Osteocyte (in vitro differentiated cells): ENCODE data around the gene SYCE1L. TPM values are rescaled to one million over a fixed set of nuclear protein-coding genes. Genes with fewer than 3 reads are reported as not detected.

Source experiments
- DNase-seq: peaks from one replicate; pipeline ENCODE4 v3.0.0; 2021; ENCODE audit warnings: mixed read lengths; ENCODE audit not compliant: unreplicated experiment; ENCODE audit errors: extremely low spot score
- H3K27ac Mint-ChIP-seq: one replicate; pipeline ENCODE4 v1.8.0; 2021; ENCODE audit warnings: mild to moderate bottlenecking, mixed read lengths; ENCODE audit not compliant: unreplicated experiment
- H3K27me3 Mint-ChIP-seq: one replicate; pipeline ENCODE4 v1.8.0; 2021; ENCODE audit warnings: mixed read lengths; ENCODE audit not compliant: unreplicated experiment
- H3K36me3 Mint-ChIP-seq: one replicate; pipeline ENCODE4 v1.8.0; 2021; ENCODE audit warnings: mixed read lengths; ENCODE audit not compliant: unreplicated experiment
- H3K4me1 Mint-ChIP-seq: one replicate; pipeline ENCODE4 v1.8.0; 2021; ENCODE audit warnings: mixed read lengths; ENCODE audit not compliant: unreplicated experiment
- H3K4me3 Mint-ChIP-seq: one replicate; pipeline ENCODE4 v1.8.0; 2021; ENCODE audit warnings: mild to moderate bottlenecking, moderate library complexity, mixed read lengths; ENCODE audit not compliant: unreplicated experiment
- H3K9me3 Mint-ChIP-seq: one replicate; pipeline ENCODE4 v1.8.0; 2021; ENCODE audit warnings: mixed read lengths; ENCODE audit not compliant: unreplicated experiment
- total RNA-seq: library from RNA; stranded (reverse); gene quantifications from 2 replicates; pipeline ENCODE4 v1.2.1, GENCODE V29; 2021
- TF ChIP-seq, protein P1 (sequence below): fragments of 200-600 bp; sonication (generic); IDR thresholded peaks from 2 replicates; pipeline ENCODE4 v1.5.0; 2021; ENCODE audit warnings: antibody characterized with exemption, mild to moderate bottlenecking, moderate library complexity

Gene SYCE1L
- total RNA-seq, 1 donor from 2014 or later: 4.1 TPM

- Mint-ChIP-seq H3K27ac (peak overlapping the region; percentile 99), H3K4me1 (peaks cover 19% of the 10 kb centered on the region), H3K4me3 (peak overlapping the region; percentile 95), H3K36me3 (peaks cover 8% of the 10 kb centered on the region), H3K9me3 (no peaks in the 10 kb centered on the region), H3K27me3 (peaks cover 18% of the 10 kb centered on the region)
- DNase-seq: no peak
- TF ChIP-seq, protein P1, sequence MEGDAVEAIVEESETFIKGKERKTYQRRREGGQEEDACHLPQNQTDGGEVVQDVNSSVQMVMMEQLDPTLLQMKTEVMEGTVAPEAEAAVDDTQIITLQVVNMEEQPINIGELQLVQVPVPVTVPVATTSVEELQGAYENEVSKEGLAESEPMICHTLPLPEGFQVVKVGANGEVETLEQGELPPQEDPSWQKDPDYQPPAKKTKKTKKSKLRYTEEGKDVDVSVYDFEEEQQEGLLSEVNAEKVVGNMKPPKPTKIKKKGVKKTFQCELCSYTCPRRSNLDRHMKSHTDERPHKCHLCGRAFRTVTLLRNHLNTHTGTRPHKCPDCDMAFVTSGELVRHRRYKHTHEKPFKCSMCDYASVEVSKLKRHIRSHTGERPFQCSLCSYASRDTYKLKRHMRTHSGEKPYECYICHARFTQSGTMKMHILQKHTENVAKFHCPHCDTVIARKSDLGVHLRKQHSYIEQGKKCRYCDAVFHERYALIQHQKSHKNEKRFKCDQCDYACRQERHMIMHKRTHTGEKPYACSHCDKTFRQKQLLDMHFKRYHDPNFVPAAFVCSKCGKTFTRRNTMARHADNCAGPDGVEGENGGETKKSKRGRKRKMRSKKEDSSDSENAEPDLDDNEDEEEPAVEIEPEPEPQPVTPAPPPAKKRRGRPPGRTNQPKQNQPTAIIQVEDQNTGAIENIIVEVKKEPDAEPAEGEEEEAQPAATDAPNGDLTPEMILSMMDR: no peak
These were observed 7.8 kb upstream of the SYCE1L start for GRCh38 chr16:77191259-77191969.

- peaks cover 17% of the 10 kb centered on the region for H3K36me3 Mint-ChIP-seq
- H3K27me3 Mint-ChIP-seq: peaks cover 9% of the 10 kb centered on the region
- no peak overlapping the region for H3K27ac Mint-ChIP-seq
- peaks cover 19% of the 10 kb centered on the region for H3K4me1 Mint-ChIP-seq
- H3K9me3 Mint-ChIP-seq: no peaks in the 10 kb centered on the region
- TF ChIP-seq, protein P1: no peak
- H3K4me3 Mint-ChIP-seq: no peak overlapping the region
- DNase-seq: no peak
These were observed 5.8 kb upstream of the SYCE1L start for GRCh38 chr16:77193377-77193776.

DNA sequence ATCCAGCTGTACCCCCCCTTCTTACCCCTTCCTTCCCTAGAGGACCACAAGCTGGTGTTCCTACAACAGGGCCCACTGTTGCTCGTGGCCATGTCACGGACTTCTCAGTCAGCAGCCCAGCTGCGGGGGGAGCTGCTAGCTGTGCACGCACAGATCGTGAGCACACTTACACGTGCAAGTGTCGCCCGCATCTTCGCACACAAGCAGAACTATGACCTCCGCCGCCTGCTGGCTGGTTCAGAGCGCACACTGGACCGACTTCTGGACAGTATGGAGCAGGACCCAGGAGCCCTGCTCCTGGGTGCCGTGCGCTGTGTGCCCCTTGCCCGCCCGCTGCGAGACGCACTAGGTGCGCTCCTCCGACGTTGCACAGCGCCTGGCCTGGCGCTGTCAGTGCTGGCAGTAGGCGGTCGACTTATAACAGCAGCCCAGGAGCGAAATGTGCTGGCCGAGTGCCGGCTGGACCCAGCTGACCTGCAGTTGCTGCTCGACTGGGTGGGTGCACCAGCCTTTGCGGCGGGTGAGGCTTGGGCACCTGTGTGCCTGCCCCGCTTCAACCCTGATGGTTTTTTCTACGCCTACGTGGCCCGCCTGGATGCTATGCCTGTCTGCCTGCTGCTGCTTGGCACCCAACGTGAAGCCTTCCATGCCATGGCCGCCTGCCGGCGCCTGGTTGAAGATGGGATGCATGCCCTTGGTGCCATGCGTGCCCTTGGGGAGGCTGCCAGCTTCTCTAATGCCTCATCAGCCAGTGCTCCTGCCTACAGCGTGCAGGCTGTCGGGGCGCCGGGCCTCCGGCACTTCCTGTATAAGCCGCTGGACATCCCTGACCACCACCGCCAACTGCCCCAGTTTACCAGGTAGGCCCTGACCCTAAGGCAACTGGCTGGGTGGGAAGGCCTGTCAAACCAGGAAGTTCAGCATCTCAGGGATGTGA is 4.6 kb upstream of the SYCE1L start:
- H3K9me3 Mint-ChIP-seq: no peaks in the 10 kb centered on the region
- peaks cover 19% of the 10 kb centered on the region for H3K4me1 Mint-ChIP-seq
- TF ChIP-seq, protein P1: no peak
- H3K27ac Mint-ChIP-seq: no peak overlapping the region
- peaks cover 19% of the 10 kb centered on the region for H3K36me3 Mint-ChIP-seq
- DNase-seq: no peak
- H3K27me3 Mint-ChIP-seq: peaks cover under 1% of the 10 kb centered on the region
- no peak overlapping the region for H3K4me3 Mint-ChIP-seq

- no peak for DNase-seq
- Mint-ChIP-seq H3K4me1 (peaks cover 19% of the 10 kb centered on the region), H3K27ac (no peak overlapping the region), H3K9me3 (no peaks in the 10 kb centered on the region), H3K27me3 (no peaks in the 10 kb centered on the region), H3K4me3 (no peak overlapping the region), H3K36me3 (peaks cover 19% of the 10 kb centered on the region)
- TF ChIP-seq, protein P1: no peak
These were observed 3.8 kb upstream of the SYCE1L start for GRCh38 chr16:77195411-77195810.

DNA sequence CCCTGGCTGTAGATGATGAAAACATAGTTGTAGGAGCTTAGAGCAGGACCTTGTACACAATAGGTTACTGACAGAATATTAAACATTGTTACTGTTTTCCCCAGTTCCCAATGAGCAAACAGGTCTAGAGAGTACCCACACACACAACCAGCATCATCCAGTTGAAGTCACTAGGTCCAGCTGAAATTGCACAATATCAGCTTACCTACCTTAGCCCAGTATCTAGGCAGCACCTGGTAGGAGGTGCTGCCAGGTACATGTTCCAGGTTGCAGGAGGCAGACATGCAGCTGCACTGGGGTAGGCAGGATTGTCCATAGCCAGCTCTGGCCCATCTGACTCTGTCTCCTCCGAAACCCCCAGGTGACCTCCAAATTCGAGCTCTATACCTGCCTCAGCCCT is 1.5 kb upstream of the SYCE1L start:
- TF ChIP-seq, protein P1: no peak
- H3K9me3 Mint-ChIP-seq: no peaks in the 10 kb centered on the region
- no peak for DNase-seq
- peaks cover under 1% of the 10 kb centered on the region for H3K4me1 Mint-ChIP-seq
- no peaks in the 10 kb centered on the region for H3K27me3 Mint-ChIP-seq
- H3K36me3 Mint-ChIP-seq: peaks cover 21% of the 10 kb centered on the region
- H3K4me3 Mint-ChIP-seq: no peak overlapping the region
- H3K27ac Mint-ChIP-seq: no peak overlapping the region
